ENCODE data around the gene TMCO1. TPM values are rescaled to one million over a fixed set of nuclear protein-coding genes. Genes with fewer than 3 reads are reported as not detected.

The TMCO1 gene
- total RNA-seq, 1 experiment from 2014 or later: 70.1 TPM

DNA sequence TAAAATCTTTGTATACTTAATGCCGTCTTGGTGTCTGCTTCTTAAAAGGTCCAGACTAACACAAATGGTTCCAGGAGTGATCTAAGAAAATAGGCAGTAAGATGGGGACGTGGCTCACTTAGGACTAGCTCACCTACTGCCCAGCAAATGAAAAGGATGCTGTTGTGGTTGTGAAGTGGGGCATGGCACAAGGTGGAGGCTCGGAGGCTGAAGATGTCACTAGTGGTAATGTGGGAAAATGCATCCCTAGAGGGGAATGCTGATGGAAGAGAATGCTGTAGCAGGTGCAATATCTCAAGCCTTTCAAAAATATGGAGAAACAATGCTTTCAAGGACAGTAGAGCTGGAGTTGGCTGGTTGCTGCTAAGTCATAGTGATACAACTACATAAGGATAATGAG, 47.5 kb upstream of the TMCO1 start:
- Histone ChIP-seq H3K4ac (ENCODE audit: low read depth, low read length) (no peak overlapping the region), H4K8ac (replicated peaks; ENCODE audit: insufficient read length, low read depth, low read length) (no peak overlapping the region), H2BK15ac (ENCODE audit: low read depth, low read length) (no peak overlapping the region), H4K5ac (ENCODE audit: insufficient read length, low read depth, low read length) (no peak overlapping the region), H2AK5ac (ENCODE audit: insufficient read length, low read length) (no peak overlapping the region), H2BK12ac (ENCODE audit: insufficient read length, low read depth, low read length) (no peak overlapping the region), H3K79me2 (ENCODE audit: insufficient read depth, low read length) (no peaks in the 10 kb centered on the region), H3K23ac (ENCODE audit: insufficient read length, low read depth, low read length) (no peak overlapping the region), H3K9me3 (ENCODE audit: control insufficient read depth, low read depth, low read length) (no peaks in the 10 kb centered on the region), H3K4me1 (ENCODE audit: insufficient read depth, low read length) (no peaks in the 10 kb centered on the region), H3K79me1 (ENCODE audit: insufficient read depth, low read depth, low read length, poor library complexity, severe bottlenecking) (no peaks in the 10 kb centered on the region), H3K56ac (ENCODE audit: insufficient read length, low read depth, low read length) (no peak overlapping the region), H3K14ac (ENCODE audit: insufficient read depth, low read length) (no peak overlapping the region), H3K23me2 (ENCODE audit: insufficient read length, low read depth, low read length, poor library complexity, severe bottlenecking) (no peaks in the 10 kb centered on the region), H4K91ac (ENCODE audit: insufficient read length, low read depth, low read length) (no peak overlapping the region), H3K4me2 (ENCODE audit: insufficient read depth, insufficient read length, low read length) (no peak overlapping the region), H4K20me1 (ENCODE audit: control insufficient read depth, insufficient read depth, insufficient read length) (no peaks in the 10 kb centered on the region), H2BK120ac (ENCODE audit: low read depth, low read length, poor library complexity, severe bottlenecking) (no peak overlapping the region), H3K27me3 (ENCODE audit: insufficient read depth, low read length) (no peaks in the 10 kb centered on the region), H2BK5ac (ENCODE audit: insufficient read length, low read length) (no peak overlapping the region), H3K27ac (ENCODE audit: insufficient read length, low read depth, low read length) (no peak overlapping the region), H3K9ac (ENCODE audit: extremely low read depth, insufficient read length, low read length) (no peak overlapping the region), H3K18ac (ENCODE audit: insufficient read length, low read depth, low read length) (no peak overlapping the region), H2BK20ac (ENCODE audit: low read depth, low read length, poor library complexity, severe bottlenecking) (no peak overlapping the region), H2AFZ (ENCODE audit: low read length) (no peak overlapping the region), H3T11ph (ENCODE audit: low read length) (no peak overlapping the region)
- H3K27ac Mint-ChIP-seq: no peak overlapping the region
- no peaks in the 10 kb centered on the region for H3K9me3 Mint-ChIP-seq
- H3K36me3 Mint-ChIP-seq (ENCODE audit: insufficient read depth in 1 of 3, low read depth in 3 of 3): 0 out of 7 replicates have a peak, but pooled peaks cover 0 to 2% (median 0%) of the 10 kb centered on the region in 3 experiments
- H3K4me3 Mint-ChIP-seq: no peak overlapping the region
- DNase-seq: no peak
- H3K27me3 Mint-ChIP-seq (ENCODE audit: low read depth): peaks cover 2% of the 10 kb centered on the region; the same call in 1 of the 2 replicates
- no peaks in the 10 kb centered on the region for H3K4me1 Mint-ChIP-seq
- TF ChIP-seq CTCF (conservative IDR thresholded peaks at IDR 0.05): no peak
- no CpG with 5 or more reads among the region's 3 CpGs for whole genome bisulfite sequencing (ENCODE audit: extremely low coverage, insufficient read length, low lambda C conversion rate)
